HG02763 (cell line): ENCODE measurements around the gene SGK1.
A peak's percentile ranks its signal among the peaks of the same experiment; 100 is the strongest.

Source experiments
- ATAC-seq: cut with Tn5 transposase; IDR thresholded peaks from one replicate; pipeline ENCODE4 v1.9.1; 2021; ENCODE audit warnings: mild to moderate bottlenecking, moderate library complexity; ENCODE audit not compliant: unreplicated experiment

Gene SGK1

DNA sequence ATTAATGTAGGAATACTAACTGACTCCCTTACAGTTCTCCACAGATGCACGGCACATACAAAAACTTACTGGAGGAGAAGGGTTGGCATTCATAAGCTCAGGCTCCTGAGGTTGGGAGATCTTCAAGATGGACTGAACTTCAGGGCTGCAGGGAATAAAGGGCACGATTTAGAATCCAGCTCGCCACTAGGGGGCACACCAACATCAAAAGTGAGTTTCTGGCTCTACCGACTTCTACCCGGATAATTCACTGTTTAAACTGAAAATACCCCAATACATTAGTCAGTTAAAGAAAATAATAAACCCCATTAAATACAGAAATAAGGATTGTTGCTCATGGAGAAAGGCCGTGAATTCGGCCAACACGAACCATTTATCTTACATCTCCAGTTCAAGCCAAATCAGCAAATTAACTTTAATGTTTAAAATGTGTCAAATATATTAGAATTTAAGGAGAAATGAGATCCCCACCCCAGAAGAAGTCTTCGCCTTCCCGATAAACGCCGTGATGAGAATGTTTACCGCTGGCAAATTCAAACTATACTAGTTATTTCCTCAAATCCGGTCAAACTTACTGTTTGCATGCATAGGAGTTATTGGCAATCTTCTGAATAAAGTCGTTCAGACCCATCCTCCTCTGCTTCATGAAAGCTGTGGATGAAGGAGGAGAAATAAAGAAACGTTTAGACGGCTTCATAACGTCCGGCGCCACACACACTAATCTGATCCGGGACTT, 143.8 kb downstream of the SGK1 start:
- ATAC-seq: peak; percentile 3

GRCh38 chr6:134173366-134173725, 144.6 kb downstream of the SGK1 start:
- no peak for ATAC-seq

GRCh38 chr6:134172706-134173365, 145.1 kb downstream of the SGK1 start:
- no peak for ATAC-seq

DNA sequence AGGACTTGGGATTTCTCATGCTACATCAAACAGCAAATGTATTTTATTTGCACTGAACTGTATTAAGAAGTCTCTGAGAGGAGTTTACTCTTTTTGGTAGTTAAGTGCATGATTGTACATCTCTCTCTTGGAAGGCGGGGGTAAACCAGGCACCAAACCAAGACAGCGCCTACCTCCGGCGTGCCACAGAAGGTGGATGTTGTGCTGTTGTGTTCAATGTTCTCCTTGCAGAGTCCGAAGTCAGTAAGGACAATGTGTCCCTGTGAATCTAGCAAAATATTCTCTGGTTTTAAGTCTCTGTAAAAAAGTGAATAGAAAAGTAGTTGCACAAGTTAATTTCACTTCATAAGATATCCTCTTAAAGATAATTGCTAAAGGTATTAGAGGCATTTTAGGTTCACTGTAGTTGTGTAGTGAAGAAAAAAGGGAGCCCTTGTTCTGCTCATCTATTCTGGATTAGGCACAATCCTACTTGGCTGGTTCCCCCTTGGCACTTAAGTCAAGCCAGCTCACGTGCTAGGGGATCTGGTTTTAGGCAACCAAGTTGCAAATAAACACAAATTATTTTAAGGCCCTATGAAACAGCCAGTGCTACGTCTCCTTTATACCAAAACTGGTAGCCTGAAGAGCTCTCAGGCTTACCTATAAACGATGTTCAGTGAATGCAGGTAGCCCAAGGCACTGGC, 145.7 kb downstream of the SGK1 start:
- no peak for ATAC-seq

DNA sequence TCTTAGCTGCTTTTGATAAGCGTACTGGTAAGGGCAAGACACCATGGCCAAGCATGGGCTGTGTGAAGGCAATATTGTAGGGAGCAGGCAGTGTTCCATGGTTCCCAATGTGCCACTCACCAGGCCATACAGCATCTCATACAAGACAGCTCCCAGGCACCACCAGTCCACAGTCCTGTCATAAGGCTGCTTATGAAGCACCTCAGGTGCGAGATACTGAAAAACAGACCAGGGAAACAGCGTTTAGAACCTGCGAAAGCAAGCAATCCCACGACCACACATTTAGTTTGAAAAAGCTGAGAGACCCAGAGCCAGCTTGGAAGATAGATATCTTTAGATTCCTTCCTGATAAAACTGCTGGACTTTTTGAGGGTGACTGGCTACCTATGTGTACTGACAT, 146.4 kb downstream of the SGK1 start:
- no peak for ATAC-seq

DNA sequence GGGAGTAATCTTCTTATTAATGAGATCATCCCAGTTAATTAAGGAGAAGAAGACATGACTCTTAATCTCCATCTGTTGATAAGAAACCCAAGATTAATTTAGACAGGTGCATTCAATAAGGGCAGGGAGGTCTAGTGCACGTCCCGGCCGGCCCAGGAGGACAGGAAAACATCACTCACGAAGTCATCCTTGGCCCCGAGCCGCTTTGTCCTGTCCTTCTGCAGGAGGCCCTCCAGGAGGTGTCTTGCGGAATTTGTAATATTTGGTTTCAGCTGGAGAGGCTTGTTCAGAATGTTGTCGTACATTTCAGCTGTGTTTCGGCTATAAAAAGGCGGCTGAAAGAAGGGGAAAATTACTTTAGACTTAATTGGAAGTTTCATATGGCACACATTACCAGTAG, 147.1 kb downstream of the SGK1 start:
- ATAC-seq: no peak

GRCh38 chr6:134169871-134170486, 147.9 kb downstream of the SGK1 start:
- no peak for ATAC-seq

- no peak for ATAC-seq
Observed at GRCh38 chr6:134168590-134169208, 149.2 kb downstream of the SGK1 start.

GRCh38 chr6:134166511-134167261, 151.2 kb downstream of the SGK1 start:
- no peak for ATAC-seq

GRCh38 chr6:134165561-134166201, 152.2 kb downstream of the SGK1 start:
- ATAC-seq: no peak

DNA sequence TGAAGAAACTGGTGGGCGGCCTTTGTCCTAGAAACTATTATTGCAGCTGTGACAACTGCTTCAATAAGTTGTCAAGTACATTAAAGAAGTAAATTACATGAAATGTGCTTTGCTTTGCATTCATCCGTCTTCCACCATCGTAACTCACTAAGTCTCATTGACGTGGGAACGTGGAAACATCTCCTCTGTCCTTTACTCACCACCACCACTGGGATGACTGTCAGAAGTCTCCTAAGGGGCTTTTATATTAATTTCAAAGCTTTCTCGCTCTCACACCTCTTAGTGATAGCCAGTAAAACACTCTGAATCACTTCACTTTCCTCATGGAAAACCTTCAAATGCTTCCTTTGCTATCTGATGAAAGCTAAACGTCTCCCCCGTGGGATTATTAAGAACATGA, 153.6 kb downstream of the SGK1 start:
- no peak for ATAC-seq

DNA sequence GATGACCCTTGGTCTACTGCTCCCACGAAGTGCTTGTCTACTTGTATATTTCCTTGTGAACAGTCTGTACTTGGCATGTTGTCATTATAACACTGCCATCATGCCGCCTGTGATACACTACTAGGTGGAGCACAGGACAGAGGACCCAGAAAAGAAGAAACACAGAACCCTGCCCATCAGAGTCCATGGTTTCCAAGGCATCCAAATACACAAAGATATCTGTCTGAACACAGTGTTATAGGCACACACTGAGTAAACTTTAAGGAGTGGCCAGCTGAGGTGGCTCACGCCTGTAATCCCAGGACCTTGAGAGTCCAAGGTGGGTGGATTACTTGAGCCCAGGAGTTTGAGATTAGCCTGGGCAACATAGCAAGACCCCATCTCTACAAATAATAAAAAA, 155.0 kb downstream of the SGK1 start:
- ATAC-seq: no peak

DNA sequence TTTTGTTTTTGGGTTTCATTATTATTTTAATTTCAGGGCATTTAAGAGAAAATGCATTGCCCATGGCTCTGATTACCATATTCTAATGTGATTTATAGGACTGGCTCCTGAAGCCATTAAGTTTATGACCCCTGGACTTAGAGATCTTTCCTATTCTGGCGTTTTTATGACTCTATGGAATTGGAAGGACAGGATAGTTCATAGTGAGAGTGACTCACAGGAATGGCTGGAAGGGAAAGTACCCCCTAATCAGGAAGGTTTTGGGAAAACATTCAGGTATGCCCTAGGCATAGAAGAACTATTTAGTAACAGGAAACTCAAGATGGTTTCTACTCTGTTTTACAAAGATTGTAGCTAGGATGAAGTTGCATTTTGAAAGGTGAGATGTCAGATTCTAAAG, 156.9 kb downstream of the SGK1 start:
- ATAC-seq: no peak

DNA sequence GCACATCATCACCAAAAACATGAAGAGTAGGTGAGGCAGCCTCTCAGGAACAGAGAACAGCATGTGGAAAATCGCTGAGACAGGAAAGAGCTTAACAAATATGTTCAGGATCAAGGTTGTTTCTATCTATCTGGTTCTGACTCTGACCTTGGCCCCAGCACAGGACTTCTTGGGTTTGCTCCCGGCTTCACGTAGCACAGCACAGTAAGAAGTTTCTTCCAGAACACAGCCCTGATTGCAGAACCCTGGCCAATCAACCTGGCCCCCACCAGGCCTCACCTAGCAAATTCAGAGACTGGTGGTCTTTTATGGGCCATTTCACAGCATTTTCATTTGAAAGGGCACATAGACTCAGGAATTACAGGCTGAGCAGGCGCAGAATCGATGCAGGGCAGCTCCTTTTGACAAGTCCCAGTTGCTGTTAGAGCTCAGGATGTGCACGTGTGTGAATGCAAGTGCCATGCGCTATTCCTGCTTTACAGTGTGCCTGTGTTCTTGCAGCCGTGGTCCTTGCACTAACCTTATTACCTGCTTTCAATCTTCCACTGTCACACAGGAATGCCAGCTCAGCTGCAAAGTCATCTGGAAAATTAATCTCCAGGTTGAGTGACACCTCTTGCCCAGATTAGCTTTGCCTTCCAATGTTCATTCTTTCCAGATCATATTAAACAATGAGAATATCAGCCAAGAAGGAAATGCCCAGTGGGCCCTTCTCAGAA, 165.0 kb downstream of the SGK1 start:
- ATAC-seq: no peak

GRCh38 chr6:134148566-134148965, 169.3 kb downstream of the SGK1 start:
- ATAC-seq: no peak

GRCh38 chr6:134147034-134147533, 170.8 kb downstream of the SGK1 start:
- no peak for ATAC-seq

- no peak for ATAC-seq
Observed at GRCh38 chr6:134146268-134147033, 171.5 kb downstream of the SGK1 start.

DNA sequence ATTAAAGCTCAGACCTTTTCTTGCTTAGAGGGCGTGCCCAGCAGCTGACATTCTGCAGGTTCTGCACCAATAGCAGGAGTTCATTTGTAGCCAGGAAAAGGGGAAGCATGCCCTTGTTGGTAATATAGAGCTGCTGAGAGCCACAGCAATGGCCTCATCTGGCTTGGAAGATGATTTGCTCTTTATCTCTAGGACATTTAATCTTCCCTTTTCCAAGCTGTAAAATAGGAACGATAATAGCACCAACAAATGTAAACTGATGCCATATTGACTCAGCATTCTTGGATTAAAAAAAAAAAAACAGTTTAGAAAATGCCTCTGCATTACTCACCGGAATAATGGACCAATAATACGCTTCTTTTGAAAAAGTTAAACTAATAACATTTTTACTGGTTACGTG, 172.1 kb downstream of the SGK1 start:
- ATAC-seq: no peak
